OCI-LY1 (cell line): Measurements from ENCODE around the gene CLEC9A.

Experiments
- H2AFZ ChIP-seq: fragments of 200-600 bp; sonication (generic), shearing (Covaris generic); 2 replicates; pipeline ENCODE4 v1.6.0; 2014; ENCODE audit warnings: antibody characterized with exemption, mild to moderate bottlenecking, low read length
- H3F3A ChIP-seq: fragments of 200-600 bp; sonication (generic), shearing (Covaris generic); 2 replicates; pipeline ENCODE4 v1.6.0; 2014; ENCODE audit warnings: mild to moderate bottlenecking, antibody characterized with exemption, low read length, moderate library complexity; ENCODE audit not compliant: insufficient read depth
- H3K27ac ChIP-seq: fragments of 200-600 bp; sonication (generic); 2 replicates; pipeline ENCODE4 v1.5.1; 2014; ENCODE audit warnings: low read length, mixed run types, mild to moderate bottlenecking, low read depth; ENCODE audit not compliant: poor library complexity, severe bottlenecking
- H3K27me3 ChIP-seq: fragments of 200-600 bp; sonication (generic); 2 replicates; pipeline ENCODE4 v1.6.0; 2014; ENCODE audit warnings: antibody characterized with exemption, mild to moderate bottlenecking, low read length, moderate library complexity; ENCODE audit not compliant: insufficient read depth
- H3K36me3 ChIP-seq: fragments of 200-600 bp; sonication (generic); 2 replicates; pipeline ENCODE4 v1.6.1; 2014; ENCODE audit warnings: mild to moderate bottlenecking, antibody characterized with exemption, low read length, moderate library complexity, mixed read lengths; ENCODE audit not compliant: insufficient read depth
- H3K4me1 ChIP-seq: fragments of 200-600 bp; sonication (generic); 2 replicates; pipeline ENCODE4 v1.5.1; 2014; ENCODE audit warnings: mild to moderate bottlenecking, low read length, moderate library complexity; ENCODE audit not compliant: insufficient read depth, severe bottlenecking
- H3K4me2 ChIP-seq: fragments of 200-600 bp; sonication (generic), shearing (Covaris generic); 2 replicates; pipeline ENCODE4 v1.6.1; 2014; ENCODE audit warnings: low read length
- H3K4me3 ChIP-seq: fragments of 200-600 bp; sonication (generic); 2 replicates; pipeline ENCODE4 v1.5.1; 2014; ENCODE audit warnings: low read length, low read depth, mild to moderate bottlenecking, mixed read lengths; ENCODE audit not compliant: poor library complexity, severe bottlenecking
- H3K79me2 ChIP-seq: fragments of 200-600 bp; shearing (Covaris generic); 2 replicates; pipeline ENCODE4 v1.6.1; 2016; ENCODE audit warnings: mixed run types, low read length, mixed read lengths; ENCODE audit not compliant: insufficient read depth
- H3K9ac ChIP-seq: fragments of 200-600 bp; sonication (generic), shearing (Covaris generic); 2 replicates; pipeline ENCODE4 v1.6.1; 2014; ENCODE audit warnings: mild to moderate bottlenecking, low read length, mixed read lengths
- H3K9me2 ChIP-seq: fragments of 200-600 bp; sonication (generic), shearing (Covaris generic); 2 replicates; pipeline ENCODE4 v1.6.1; 2014; ENCODE audit warnings: low read depth, mild to moderate bottlenecking, low read length, mixed read lengths
- H3K9me3 ChIP-seq: fragments of 200-600 bp; shearing (Covaris generic); 2 replicates; pipeline ENCODE4 v1.6.1; 2014; ENCODE audit warnings: low read length, mixed read lengths
- H4K20me1 ChIP-seq: fragments of 200-600 bp; sonication (generic), shearing (Covaris generic); 2 replicates; pipeline ENCODE4 v1.6.0; 2016; ENCODE audit warnings: mild to moderate bottlenecking, low read length; ENCODE audit not compliant: insufficient read depth
- CTCF ChIP-seq: fragments of 200-600 bp; sonication (generic), shearing (Covaris generic); IDR thresholded peaks from 2 replicates; pipeline ENCODE4 v1.5.1; 2017; ENCODE audit warnings: mild to moderate bottlenecking, antibody characterized with exemption, low read length, moderate library complexity, mixed read lengths
- EZH2 ChIP-seq: fragments of 200-600 bp; sonication (generic), shearing (Covaris generic); IDR thresholded peaks from 2 replicates; pipeline ENCODE4 v1.8.0; 2017; ENCODE audit warnings: borderline replicate concordance, mixed run types, mild to moderate bottlenecking, antibody characterized with exemption, low read length, moderate library complexity, mixed read lengths

CLEC9A gene

GRCh38 chr12:10102322-10102721, 71.8 kb downstream of the CLEC9A start:
- TF ChIP-seq EZH2 (no peak), CTCF (no peak)
- Histone ChIP-seq H3K9ac (no peak overlapping the region), H3K79me2 (no peaks in the 10 kb centered on the region), H3K4me2 (no peak overlapping the region), H4K20me1 (no peaks in the 10 kb centered on the region), H3F3A (no peaks in the 10 kb centered on the region), H3K4me3 (no peak overlapping the region), H3K9me2 (no peaks in the 10 kb centered on the region), H3K27me3 (no peaks in the 10 kb centered on the region; the same call in 1 of the 2 replicates), H3K4me1 (no peaks in the 10 kb centered on the region), H3K9me3 (no peaks in the 10 kb centered on the region), H2AFZ (no peak overlapping the region), H3K27ac (no peak overlapping the region), H3K36me3 (no peaks in the 10 kb centered on the region)

GRCh38 chr12:10110256-10110844, 79.9 kb downstream of the CLEC9A start:
- Histone ChIP-seq H3K27me3 (no peaks in the 10 kb centered on the region), H3K79me2 (no peaks in the 10 kb centered on the region), H3K4me1 (no peaks in the 10 kb centered on the region), H3F3A (no peaks in the 10 kb centered on the region), H3K27ac (no peak overlapping the region), H3K4me2 (no peak overlapping the region), H2AFZ (no peak overlapping the region), H3K4me3 (no peak overlapping the region), H4K20me1 (no peaks in the 10 kb centered on the region), H3K36me3 (no peaks in the 10 kb centered on the region), H3K9me2 (no peaks in the 10 kb centered on the region), H3K9me3 (no peaks in the 10 kb centered on the region), H3K9ac (no peak overlapping the region)
- TF ChIP-seq EZH2 (no peak), CTCF (no peak)

- Histone ChIP-seq H3F3A (no peaks in the 10 kb centered on the region), H3K9ac (no peak overlapping the region), H4K20me1 (no peaks in the 10 kb centered on the region), H3K27me3 (no peaks in the 10 kb centered on the region), H3K4me1 (no peaks in the 10 kb centered on the region), H3K9me3 (no peaks in the 10 kb centered on the region), H3K36me3 (no peaks in the 10 kb centered on the region), H3K27ac (no peak overlapping the region), H3K9me2 (no peaks in the 10 kb centered on the region), H2AFZ (no peak overlapping the region), H3K4me3 (no peak overlapping the region), H3K4me2 (no peak overlapping the region), H3K79me2 (no peaks in the 10 kb centered on the region)
- TF ChIP-seq EZH2 (no peak), CTCF (no peak)
These were observed 81.0 kb downstream of the CLEC9A start for GRCh38 chr12:10111451-10111850.
